ENCODE measurements around the gene C12orf60.

C12orf60 gene

GRCh38 chr12:14854586-14855183, 51.2 kb downstream of the C12orf60 start:
- Mint-ChIP-seq H3K27ac (no peak overlapping the region), H3K4me1 (ENCODE audit: low read depth) (no peaks in the 10 kb centered on the region), H3K27me3 (no peaks in the 10 kb centered on the region), H3K36me3 (ENCODE audit: low read depth) (peaks cover 6% of the 10 kb centered on the region), H3K4me3 (no peak overlapping the region), H3K9me3 (peaks cover 9% of the 10 kb centered on the region)
- DNase-seq = no peak

DNA sequence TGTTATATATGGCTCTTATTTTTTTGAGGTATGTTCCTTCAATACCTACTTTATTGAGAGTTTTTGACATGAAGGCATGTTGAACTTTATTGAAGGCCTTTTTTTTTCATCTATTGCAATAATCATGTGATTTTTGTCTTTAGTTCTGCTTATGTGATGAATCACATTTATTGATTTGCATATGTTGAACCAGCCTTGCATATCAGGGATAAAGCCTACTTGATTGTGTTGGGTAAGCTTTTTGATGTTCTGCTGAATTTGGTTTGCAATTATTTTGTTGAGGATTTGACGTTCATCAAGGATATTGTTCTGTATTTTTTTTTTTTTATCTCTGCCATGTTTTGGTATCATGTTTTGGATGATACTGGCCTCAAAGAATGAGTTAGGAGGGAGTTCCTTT, 55.0 kb downstream of the C12orf60 start:
- H3K9me3 Mint-ChIP-seq = peaks cover 18% of the 10 kb centered on the region
- no peak overlapping the region for H3K27ac Mint-ChIP-seq
- no peak overlapping the region for H3K4me3 Mint-ChIP-seq
- no peaks in the 10 kb centered on the region for H3K27me3 Mint-ChIP-seq
- peaks cover 9% of the 10 kb centered on the region for H3K36me3 Mint-ChIP-seq (ENCODE audit: low read depth)
- no peaks in the 10 kb centered on the region for H3K4me1 Mint-ChIP-seq (ENCODE audit: low read depth)
- DNase-seq = no peak

- H3K27me3 Mint-ChIP-seq = no peaks in the 10 kb centered on the region
- no peak overlapping the region for H3K4me3 Mint-ChIP-seq
- H3K27ac Mint-ChIP-seq = no peak overlapping the region
- H3K36me3 Mint-ChIP-seq (ENCODE audit: low read depth) = peaks cover 9% of the 10 kb centered on the region
- H3K9me3 Mint-ChIP-seq = peaks cover 18% of the 10 kb centered on the region
- no peak for DNase-seq
- no peaks in the 10 kb centered on the region for H3K4me1 Mint-ChIP-seq (ENCODE audit: low read depth)
Observed at GRCh38 chr12:14860490-14860889, 57.0 kb downstream of the C12orf60 start.

- Mint-ChIP-seq H3K4me1 (ENCODE audit: low read depth) (peaks cover 3% of the 10 kb centered on the region), H3K4me3 (no peak overlapping the region)
- DNase-seq = no peak
Observed at GRCh38 chr12:14868916-14869506, 65.5 kb downstream of the C12orf60 start.

GRCh38 chr12:14871247-14871646, 67.8 kb downstream of the C12orf60 start:
- Mint-ChIP-seq H3K36me3 (ENCODE audit: low read depth) (no peaks in the 10 kb centered on the region), H3K4me1 (ENCODE audit: low read depth) (peaks cover 3% of the 10 kb centered on the region), H3K27ac (no peak overlapping the region), H3K4me3 (no peak overlapping the region), H3K9me3 (no peaks in the 10 kb centered on the region), H3K27me3 (no peaks in the 10 kb centered on the region)
- DNase-seq = no peak

More at GRCh38 chr12:14868916-14869506, 65.5 kb downstream of the C12orf60 start:
- Mint-ChIP-seq H3K36me3 (ENCODE audit: low read depth) (no peaks in the 10 kb centered on the region), H3K9me3 (no peaks in the 10 kb centered on the region), H3K27me3 (no peaks in the 10 kb centered on the region), H3K27ac (no peak overlapping the region)

- DNase-seq = no peak
- no peak overlapping the region for H3K4me3 Mint-ChIP-seq
- peaks cover 3% of the 10 kb centered on the region for H3K4me1 Mint-ChIP-seq (ENCODE audit: low read depth)
- H3K9me3 Mint-ChIP-seq = no peaks in the 10 kb centered on the region
- no peaks in the 10 kb centered on the region for H3K27me3 Mint-ChIP-seq
- H3K36me3 Mint-ChIP-seq (ENCODE audit: low read depth) = no peaks in the 10 kb centered on the region
- H3K27ac Mint-ChIP-seq = no peak overlapping the region
Observed at GRCh38 chr12:14871886-14872285, 68.4 kb downstream of the C12orf60 start.

GRCh38 chr12:14873440-14874185, 70.1 kb downstream of the C12orf60 start:
- peaks cover 3% of the 10 kb centered on the region for H3K4me1 Mint-ChIP-seq (ENCODE audit: low read depth)
- DNase-seq = no peak
- no peaks in the 10 kb centered on the region for H3K9me3 Mint-ChIP-seq
- no peak overlapping the region for H3K4me3 Mint-ChIP-seq
- H3K27me3 Mint-ChIP-seq = no peaks in the 10 kb centered on the region
- H3K27ac Mint-ChIP-seq = no peak overlapping the region
- H3K36me3 Mint-ChIP-seq (ENCODE audit: low read depth) = no peaks in the 10 kb centered on the region
